Measurements from ENCODE around the gene DHFR.

DHFR gene

DNA sequence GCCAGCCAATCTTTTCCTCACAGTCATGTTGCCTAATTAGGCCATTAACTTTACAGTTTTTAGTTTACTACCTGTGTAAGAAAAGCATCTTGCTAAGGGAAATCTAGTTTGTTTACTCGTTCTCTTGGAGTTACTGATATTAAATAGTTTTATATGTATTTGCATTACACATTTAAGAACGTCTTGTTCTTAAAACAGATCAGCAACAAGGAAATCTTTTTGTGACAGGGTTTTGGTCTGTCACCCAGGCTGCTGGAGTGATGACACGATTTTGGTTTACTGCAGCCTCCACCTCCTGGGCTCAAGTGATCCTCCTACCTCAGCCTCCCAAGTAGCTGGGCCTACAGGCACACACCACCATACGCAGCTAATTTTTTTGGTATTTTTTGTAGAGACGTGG lies 29.6 kb downstream of the DHFR start:
- no peak overlapping the region for H3K4me3 ChIP-seq (ENCODE audit: low read depth, low read length)
- CTCF ChIA-PET: no interaction called here
- POLR2A ChIA-PET: no interaction called here
- DNase-seq (ENCODE audit: low read depth, low spot score): no peak
- TF ChIP-seq, protein P1, sequence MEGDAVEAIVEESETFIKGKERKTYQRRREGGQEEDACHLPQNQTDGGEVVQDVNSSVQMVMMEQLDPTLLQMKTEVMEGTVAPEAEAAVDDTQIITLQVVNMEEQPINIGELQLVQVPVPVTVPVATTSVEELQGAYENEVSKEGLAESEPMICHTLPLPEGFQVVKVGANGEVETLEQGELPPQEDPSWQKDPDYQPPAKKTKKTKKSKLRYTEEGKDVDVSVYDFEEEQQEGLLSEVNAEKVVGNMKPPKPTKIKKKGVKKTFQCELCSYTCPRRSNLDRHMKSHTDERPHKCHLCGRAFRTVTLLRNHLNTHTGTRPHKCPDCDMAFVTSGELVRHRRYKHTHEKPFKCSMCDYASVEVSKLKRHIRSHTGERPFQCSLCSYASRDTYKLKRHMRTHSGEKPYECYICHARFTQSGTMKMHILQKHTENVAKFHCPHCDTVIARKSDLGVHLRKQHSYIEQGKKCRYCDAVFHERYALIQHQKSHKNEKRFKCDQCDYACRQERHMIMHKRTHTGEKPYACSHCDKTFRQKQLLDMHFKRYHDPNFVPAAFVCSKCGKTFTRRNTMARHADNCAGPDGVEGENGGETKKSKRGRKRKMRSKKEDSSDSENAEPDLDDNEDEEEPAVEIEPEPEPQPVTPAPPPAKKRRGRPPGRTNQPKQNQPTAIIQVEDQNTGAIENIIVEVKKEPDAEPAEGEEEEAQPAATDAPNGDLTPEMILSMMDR (IDR thresholded peaks at IDR 0.05; ENCODE audit: insufficient read depth, low read length, missing control alignments): no peak

DNA sequence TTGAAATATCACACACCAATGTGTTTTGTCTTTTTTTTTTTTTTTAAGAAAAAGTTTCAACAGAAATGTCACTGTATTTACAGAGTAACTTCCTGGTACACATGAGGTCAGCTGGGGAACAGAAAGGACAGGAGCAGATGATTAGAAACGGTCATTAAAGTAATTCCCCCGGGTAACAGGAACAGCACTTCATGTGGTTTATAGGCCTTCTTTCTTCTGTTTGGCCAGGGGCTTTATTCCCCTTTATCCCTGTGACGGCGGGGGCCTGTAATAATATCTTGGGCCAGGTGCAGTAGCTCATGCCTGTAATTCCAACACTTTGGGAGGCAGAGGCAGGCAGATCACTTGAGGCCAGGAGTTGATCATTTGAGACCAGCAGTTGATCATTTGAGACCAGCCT lies 30.8 kb downstream of the DHFR start:
- TF ChIP-seq, protein P1 (IDR thresholded peaks at IDR 0.05; ENCODE audit: insufficient read depth, low read length, missing control alignments): no peak
- CTCF ChIA-PET: no interaction called here
- DNase-seq (ENCODE audit: low read depth, low spot score): no peak
- POLR2A ChIA-PET: no interaction called here
- no peak overlapping the region for H3K4me3 ChIP-seq (ENCODE audit: low read depth, low read length)

DNA sequence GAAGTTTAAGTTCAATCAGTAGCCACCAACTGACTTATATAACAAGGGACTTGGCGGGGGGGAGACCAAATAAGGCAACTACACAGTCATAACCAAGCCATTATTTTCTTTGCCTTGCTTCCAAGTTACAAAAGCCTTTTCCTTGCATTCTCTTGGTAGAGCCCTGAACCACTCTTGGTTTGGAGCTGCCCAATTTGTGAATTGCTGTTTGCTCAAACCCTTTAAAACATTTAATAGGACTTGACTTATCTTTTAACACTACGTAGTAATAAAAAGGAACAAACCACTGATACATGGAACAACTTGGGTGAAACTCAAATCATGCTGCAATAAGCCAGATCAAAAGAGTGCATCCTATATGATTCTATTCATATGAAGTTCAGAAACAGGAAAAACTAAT lies 32.0 kb downstream of the DHFR start:
- no peak for DNase-seq (ENCODE audit: low read depth, low spot score)
- no peak overlapping the region for H3K4me3 ChIP-seq (ENCODE audit: low read depth, low read length)
- CTCF ChIA-PET: no interaction called here
- TF ChIP-seq, protein P1 (IDR thresholded peaks at IDR 0.05; ENCODE audit: insufficient read depth, low read length, missing control alignments): no peak
- POLR2A ChIA-PET: no interaction called here

DNA sequence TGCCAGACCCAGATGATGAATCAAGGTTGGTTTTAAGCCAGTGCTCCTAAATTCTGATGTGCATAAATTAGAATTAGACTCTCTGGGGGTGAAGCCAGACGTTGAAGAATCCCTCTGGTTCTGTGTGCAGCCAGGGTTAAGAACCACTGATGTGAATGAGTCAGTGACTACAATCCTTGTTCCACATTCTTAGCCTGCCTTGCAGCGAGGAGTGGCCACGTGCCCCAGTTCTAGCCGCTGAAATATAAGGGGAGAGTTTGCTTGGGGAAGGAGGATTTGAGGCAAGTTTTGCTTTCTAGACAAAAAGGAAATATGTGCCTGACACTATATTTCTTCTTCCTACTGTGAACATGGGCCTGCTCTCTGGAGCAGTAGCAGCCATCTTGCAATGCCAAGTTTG lies 34.6 kb downstream of the DHFR start:
- CTCF ChIA-PET: no interaction called here
- POLR2A ChIA-PET: no interaction called here
- H3K4me3 ChIP-seq (ENCODE audit: low read depth, low read length): no peak overlapping the region
- TF ChIP-seq, protein P1 (IDR thresholded peaks at IDR 0.05; ENCODE audit: insufficient read depth, low read length, missing control alignments): no peak
- peak; percentile 9 for DNase-seq (ENCODE audit: low read depth, low spot score)

DNA sequence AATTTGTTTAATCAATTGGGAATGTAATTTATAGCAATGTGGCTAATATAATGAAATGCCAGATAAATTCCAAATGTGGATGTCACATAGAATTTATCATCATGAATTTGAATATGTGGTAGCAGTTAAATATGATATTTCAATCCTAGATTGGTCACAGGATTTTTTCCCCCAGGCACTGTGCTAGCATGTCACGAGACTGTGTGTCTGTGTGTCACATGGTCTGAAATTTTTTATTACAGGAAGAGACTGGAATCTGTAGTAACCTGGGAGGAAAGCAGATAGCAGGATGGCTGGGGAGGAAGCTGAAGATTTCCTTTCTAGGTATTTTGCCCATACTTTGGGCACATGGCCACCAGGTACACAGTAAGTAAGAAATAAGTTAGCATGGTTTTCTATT lies 35.7 kb downstream of the DHFR start:
- CTCF ChIA-PET: no interaction called here

DNA sequence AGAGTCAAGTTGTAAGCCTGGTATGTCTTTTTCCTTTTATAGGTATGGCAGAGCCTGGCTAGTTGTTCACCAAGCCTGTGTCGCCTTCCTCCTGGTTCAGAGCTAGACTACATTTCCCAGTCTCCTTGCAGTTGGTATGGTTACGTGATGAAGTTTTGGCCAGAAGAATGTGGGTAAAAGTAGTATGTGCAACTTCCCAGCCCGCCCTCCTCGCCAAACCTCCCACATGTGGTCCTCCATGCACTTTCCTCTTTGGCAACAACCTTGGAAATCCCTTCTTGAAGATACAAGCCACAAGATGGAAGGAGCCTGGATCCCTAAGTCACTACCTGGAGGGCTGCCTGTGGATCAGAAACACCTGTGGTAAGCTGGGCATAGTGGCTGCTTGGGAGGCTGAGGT lies 36.3 kb downstream of the DHFR start:
- CTCF ChIA-PET: no interaction called here
- no peak for DNase-seq (ENCODE audit: low read depth, low spot score)
- no peak overlapping the region for H3K4me3 ChIP-seq (ENCODE audit: low read depth, low read length)
- POLR2A ChIA-PET: no interaction called here
- TF ChIP-seq, protein P1 (IDR thresholded peaks at IDR 0.05; ENCODE audit: insufficient read depth, low read length, missing control alignments): no peak

More for the DNA sequence above, 35.7 kb downstream of the DHFR start:
- DNase-seq (ENCODE audit: low read depth, low spot score): no peak
- POLR2A ChIA-PET: no interaction called here
- TF ChIP-seq, protein P1 (IDR thresholded peaks at IDR 0.05; ENCODE audit: insufficient read depth, low read length, missing control alignments): no peak
- H3K4me3 ChIP-seq (ENCODE audit: low read depth, low read length): no peak overlapping the region
